H9 (cell line): ENCODE data around the gene FARS2. TPM values are rescaled to one million over a fixed set of nuclear protein-coding genes. Genes with fewer than 3 reads are reported as not detected.

Experiments used
- DNase-seq: peaks from one replicate; pipeline ENCODE4 v3.0.0-alpha.2; 2017
- H2AFZ ChIP-seq: one replicate; pipeline ENCODE4 v1.6.1; 2013; ENCODE audit warnings: mild to moderate bottlenecking, low read length, control low read depth, moderate library complexity
- H2AK5ac ChIP-seq: 2 replicates; pipeline ENCODE4 v1.6.1; 2013; ENCODE audit warnings: low read length, control low read depth, mixed read lengths; ENCODE audit not compliant: insufficient read length
- H2BK120ac ChIP-seq: one replicate; pipeline ENCODE4 v1.6.1; 2013; ENCODE audit warnings: low read depth, mild to moderate bottlenecking, low read length, control low read depth, inconsistent platforms; ENCODE audit not compliant: poor library complexity, severe bottlenecking
- H2BK12ac ChIP-seq: 2 replicates; pipeline ENCODE4 v1.6.1; 2013; ENCODE audit warnings: low read length, control low read depth, mixed read lengths, low read depth; ENCODE audit not compliant: insufficient read length
- H2BK15ac ChIP-seq: 2 replicates; pipeline ENCODE4 v1.6.1; 2013; ENCODE audit warnings: low read depth, low read length, control low read depth
- H2BK20ac ChIP-seq: one replicate; pipeline ENCODE4 v1.6.1; 2013; ENCODE audit warnings: low read depth, mild to moderate bottlenecking, low read length, control low read depth, inconsistent platforms; ENCODE audit not compliant: poor library complexity, severe bottlenecking
- H2BK5ac ChIP-seq: 2 replicates; pipeline ENCODE4 v1.6.1; 2013; ENCODE audit warnings: low read length, control low read depth, mixed read lengths; ENCODE audit not compliant: insufficient read length
- H3K14ac ChIP-seq: 2 replicates; pipeline ENCODE4 v1.6.1; 2013; ENCODE audit warnings: low read length, control low read depth; ENCODE audit not compliant: insufficient read depth
- H3K18ac ChIP-seq: 2 replicates; pipeline ENCODE4 v1.6.1; 2013; ENCODE audit warnings: low read depth, mild to moderate bottlenecking, mixed read lengths, low read length, control low read depth; ENCODE audit not compliant: insufficient read length
- H3K23ac ChIP-seq: 2 replicates; pipeline ENCODE4 v1.6.1; 2013; ENCODE audit warnings: low read length, control low read depth, mixed read lengths, low read depth; ENCODE audit not compliant: insufficient read length
- H3K23me2 ChIP-seq: 2 replicates; pipeline ENCODE4 v1.6.1; 2013; ENCODE audit warnings: low read depth, mild to moderate bottlenecking, mixed read lengths, low read length, control low read depth; ENCODE audit not compliant: insufficient read length, poor library complexity, severe bottlenecking
- H3K27ac ChIP-seq: 2 replicates; pipeline ENCODE4 v1.5.1; 2013; ENCODE audit warnings: low read length, control low read depth, mixed read lengths, low read depth; ENCODE audit not compliant: insufficient read length
- H3K27me3 ChIP-seq: 2 replicates; pipeline ENCODE4 v1.6.1; 2013; ENCODE audit warnings: low read length, control low read depth, inconsistent platforms; ENCODE audit not compliant: insufficient read depth
- H3K4ac ChIP-seq: 2 replicates; pipeline ENCODE4 v1.6.1; 2013; ENCODE audit warnings: low read depth, mild to moderate bottlenecking, control low read depth, inconsistent platforms, low read length, moderate library complexity
- H3K4me1 ChIP-seq: 2 replicates; pipeline ENCODE4 v1.6.1; 2013; ENCODE audit warnings: low read length, control low read depth, inconsistent platforms; ENCODE audit not compliant: insufficient read depth
- H3K4me2 ChIP-seq: 2 replicates; pipeline ENCODE4 v1.6.1; 2013; ENCODE audit warnings: low read length, control low read depth, mixed read lengths; ENCODE audit not compliant: insufficient read length, insufficient read depth
- H3K56ac ChIP-seq: 2 replicates; pipeline ENCODE4 v1.6.1; 2013; ENCODE audit warnings: low read depth, mild to moderate bottlenecking, mixed read lengths, low read length, control low read depth; ENCODE audit not compliant: insufficient read length
- H3K79me1 ChIP-seq: 2 replicates; pipeline ENCODE4 v1.6.1; 2013; ENCODE audit warnings: low read depth, mild to moderate bottlenecking, moderate library complexity, low read length, control low read depth, inconsistent platforms; ENCODE audit not compliant: insufficient read depth, poor library complexity, severe bottlenecking
- H3K79me2 ChIP-seq: 2 replicates; pipeline ENCODE4 v1.6.1; 2013; ENCODE audit warnings: low read length, control low read depth, inconsistent platforms; ENCODE audit not compliant: insufficient read depth
- H3K9ac ChIP-seq: 2 replicates; pipeline ENCODE4 v1.6.1; 2013; ENCODE audit warnings: low read length, control low read depth, mixed read lengths; ENCODE audit not compliant: insufficient read length; ENCODE audit errors: extremely low read depth
- H3K9me3 ChIP-seq: one replicate; pipeline ENCODE4 v1.6.1; 2013; ENCODE audit warnings: low read depth, low read length, inconsistent platforms; ENCODE audit not compliant: control insufficient read depth
- H3T11ph ChIP-seq: one replicate; pipeline ENCODE4 v1.6.1; 2013; ENCODE audit warnings: mild to moderate bottlenecking, low read length, control low read depth, inconsistent platforms
- H4K20me1 ChIP-seq: one replicate; pipeline ENCODE4 v1.6.1; 2013; ENCODE audit not compliant: control insufficient read depth, insufficient read length, insufficient read depth
- H4K5ac ChIP-seq: 2 replicates; pipeline ENCODE4 v1.6.1; 2013; ENCODE audit warnings: low read depth, mild to moderate bottlenecking, mixed read lengths, low read length, control low read depth; ENCODE audit not compliant: insufficient read length
- H4K8ac ChIP-seq: replicated peaks from 2 replicates; pipeline ENCODE4 v1.6.1; 2013; ENCODE audit warnings: low read length, control low read depth, mixed read lengths, low read depth; ENCODE audit not compliant: insufficient read length
- H4K91ac ChIP-seq: 2 replicates; pipeline ENCODE4 v1.6.1; 2013; ENCODE audit warnings: low read depth, mild to moderate bottlenecking, moderate library complexity, mixed read lengths, low read length, control low read depth; ENCODE audit not compliant: insufficient read length
- H3K27ac Mint-ChIP-seq, 3 experiments: 2 replicates in 2 of 3; 3 replicates in 1 of 3; pipeline ENCODE4 v1.8.0; 2020 to 2021; ENCODE audit warnings: mixed read lengths in 3 of 3, mild to moderate bottlenecking in 1 of 3, moderate library complexity in 1 of 3
- H3K27me3 Mint-ChIP-seq: 2 replicates; pipeline ENCODE4 v1.8.0; 2021; ENCODE audit warnings: low read depth, mild to moderate bottlenecking, moderate library complexity, mixed read lengths
- H3K36me3 Mint-ChIP-seq, 3 experiments: 2 replicates in 2 of 3; 3 replicates in 1 of 3; pipeline ENCODE4 v1.8.0; 2020 to 2021; ENCODE audit warnings: low read depth in 3 of 3, mixed read lengths in 3 of 3; ENCODE audit not compliant: insufficient read depth in 1 of 3
- H3K4me1 Mint-ChIP-seq, 2 experiments: 2 replicates each; pipeline ENCODE4 v1.8.0; 2020; ENCODE audit warnings: mixed read lengths in 2 of 2
- H3K4me3 Mint-ChIP-seq, 2 experiments: 2 replicates in 1 of 2; 3 replicates in 1 of 2; pipeline ENCODE4 v1.8.0; 2020 to 2021; ENCODE audit warnings: mild to moderate bottlenecking in 2 of 2, mixed read lengths in 2 of 2, moderate library complexity in 1 of 2
- H3K9me3 Mint-ChIP-seq, 2 experiments: 2 replicates in 1 of 2; 3 replicates in 1 of 2; pipeline ENCODE4 v1.8.0; 2020; ENCODE audit warnings: mild to moderate bottlenecking in 2 of 2, mixed read lengths in 2 of 2, moderate library complexity in 1 of 2
- CTCF ChIP-seq: fragments of 200-600 bp; sonication (generic); conservative IDR thresholded peaks from 3 replicates; pipeline ENCODE4 v1.8.0; 2021; ENCODE audit warnings: antibody characterized with exemption, mild to moderate bottlenecking
- WGBS: extraction: QIAGEN DNeasy Blood & Tissue Kit; methylation state at CpG from one replicate; pipeline ENCODE4 v1.1.7; 2013; ENCODE audit warnings: missing lambda C conversion rate, low lambda C conversion rate, mixed read lengths; ENCODE audit not compliant: insufficient read length; ENCODE audit errors: extremely low coverage; 5-methylcytosine and 5-hydroxymethylcytosine counted together
- total RNA-seq: library from RNA; stranded (reverse); gene quantifications from 2 replicates; pipeline ENCODE4 v1.2.1, GENCODE V29; 2021

FARS2 gene
- total RNA-seq, 1 experiment from 2014 or later, result 8.5 TPM

- Histone ChIP-seq H3K9me3 (no peaks in the 10 kb centered on the region), H2BK12ac (no peak overlapping the region), H4K20me1 (no peaks in the 10 kb centered on the region), H4K91ac (no peak overlapping the region), H3K4me2 (no peak overlapping the region), H3K18ac (no peak overlapping the region), H3T11ph (no peak overlapping the region), H3K27me3 (no peaks in the 10 kb centered on the region), H3K23ac (no peak overlapping the region), H2AK5ac (no peak overlapping the region), H3K79me2 (no peaks in the 10 kb centered on the region), H3K4me1 (peaks cover 3% of the 10 kb centered on the region), H2BK120ac (no peak overlapping the region), H3K56ac (no peak overlapping the region), H3K14ac (no peak overlapping the region), H3K4ac (no peak overlapping the region), H4K8ac (no peak overlapping the region), H2BK5ac (no peak overlapping the region), H2AFZ (no peak overlapping the region), H2BK15ac (no peak overlapping the region), H2BK20ac (no peak overlapping the region), H3K79me1 (no peaks in the 10 kb centered on the region), H3K23me2 (no peaks in the 10 kb centered on the region), H3K9ac (no peak overlapping the region), H4K5ac (no peak overlapping the region), H3K27ac (no peak overlapping the region)
- Mint-ChIP-seq H3K36me3 (no peaks in the 10 kb centered on the region; a peak in 1 of 7 replicates), H3K27ac (peak overlapping the region in 2 of 3 experiments; percentile 63 to 81; a peak in 1 of 7 replicates), H3K4me1 (peaks cover 26 to 28% of the 10 kb centered on the region in 2 experiments), H3K9me3 (no peaks in the 10 kb centered on the region), H3K4me3 (no peak overlapping the region), H3K27me3 (no peaks in the 10 kb centered on the region; the same call in 1 of the 2 replicates)
- TF ChIP-seq CTCF, result no peak
- WGBS, result 100% methylated on average over 2 of the region's 14 CpGs
- peak; percentile 38 for DNase-seq
Measured at GRCh38 chr6:5469101-5469846, 208.0 kb downstream of the FARS2 start.
